Endothelial cell of umbilical vein (primary cell): ENCODE results near the gene NR2E3. TPM values are rescaled to one million over a fixed set of nuclear protein-coding genes. Genes with fewer than 3 reads are reported as not detected.

ENCODE experiments used
- BruUV-seq: library from RNA; stranded (reverse); fragments of 400-500 nt; replicated peaks from 2 replicates; lab custom pipeline; 2021; lab: Mats Ljungman, UMichigan
- CTCF ChIA-PET: fragments of 300-600, 350-600 bp; sonication (Branson Sonifier 250); formaldehyde crosslinking; loops from one replicate; lab custom pipeline; 2021; ENCODE audit warnings: antibody characterized with exemption, inconsistent platforms; lab: Charles Lee
- POLR2A ChIA-PET: fragments of 300-600, 350-600 bp; sonication (Branson Sonifier 250); formaldehyde crosslinking; loops from one replicate; lab custom pipeline; 2021; ENCODE audit warnings: antibody characterized with exemption, inconsistent platforms; lab: Charles Lee
- DNase-seq: peaks from one replicate; pipeline ENCODE4 v3.0.0-alpha.2; 2011; ENCODE audit warnings: low read depth, low spot score
- FAIRE-seq: peaks from 2 replicates; lab custom pipeline; 2011; peaks lifted over from hg19 to GRCh38; lab: Jason Lieb, UNC
- H2AFZ ChIP-seq: 2 replicates; pipeline ENCODE4 v1.6.0; 2012; ENCODE audit warnings: low read depth, low read length, control low read depth, inconsistent platforms
- H3K27ac ChIP-seq: 2 replicates; pipeline ENCODE4 v1.5.1; 2011; ENCODE audit warnings: low read depth, mild to moderate bottlenecking, control low read depth, low read length, moderate library complexity; ENCODE audit not compliant: insufficient read depth
- H3K27me3 ChIP-seq, 2 experiments: 2 replicates each; pipeline versions ENCODE4 v1.6.0 to v1.6.1; 2011; ENCODE audit warnings: low read length in 2 of 2, mixed read lengths in 1 of 2; ENCODE audit not compliant: control insufficient read depth in 2 of 2, insufficient read depth in 2 of 2
- H3K36me3 ChIP-seq, 2 experiments: 2 replicates in 1 of 2; 3 replicates in 1 of 2; pipeline ENCODE4 v1.5.1; 2011; ENCODE audit warnings: low read length in 2 of 2, mild to moderate bottlenecking in 1 of 2, moderate library complexity in 1 of 2; ENCODE audit not compliant: control insufficient read depth in 2 of 2, insufficient read depth in 2 of 2; ENCODE audit errors: extremely low read depth in 1 of 2
- H3K4me1 ChIP-seq: 3 replicates; pipeline ENCODE4 v1.5.1; 2011; ENCODE audit warnings: mild to moderate bottlenecking, low read length; ENCODE audit not compliant: control insufficient read depth, insufficient read depth; ENCODE audit errors: extremely low read depth
- H3K4me2 ChIP-seq: 2 replicates; pipeline ENCODE4 v1.6.1; 2011; ENCODE audit warnings: low read length, control low read depth, mixed read lengths; ENCODE audit not compliant: insufficient read depth
- H3K4me3 ChIP-seq, 3 experiments: fragments of 200-600 bp in 1 of 3; sonication (generic), shearing (Covaris generic) in 1 of 3; replicated peaks in 1 of 3; 2 replicates each; pipeline ENCODE4 v1.5.1; 2011 to 2016; ENCODE audit warnings: control low read depth in 3 of 3, low read length in 3 of 3, mild to moderate bottlenecking in 2 of 3, inconsistent platforms in 1 of 3, low read depth in 1 of 3, moderate library complexity in 1 of 3; ENCODE audit not compliant: insufficient read depth in 1 of 3
- H3K79me2 ChIP-seq: 2 replicates; pipeline ENCODE4 v1.6.0; 2012; ENCODE audit warnings: low read length, inconsistent platforms; ENCODE audit not compliant: control insufficient read depth, insufficient read depth
- H3K9ac ChIP-seq: replicated peaks from 2 replicates; pipeline ENCODE3; 2011; ENCODE audit warnings: low read length, control low read depth; ENCODE audit not compliant: insufficient read depth; ENCODE audit errors: extremely low read depth
- H3K9me1 ChIP-seq: replicated peaks from 3 replicates; pipeline ENCODE4 v1.6.0; 2011; ENCODE audit warnings: mild to moderate bottlenecking, low read length; ENCODE audit not compliant: control insufficient read depth, insufficient read depth; ENCODE audit errors: extremely low read depth
- H3K9me3 ChIP-seq: replicated peaks from 2 replicates; pipeline ENCODE4 v1.5.1; 2012; ENCODE audit warnings: low read length, inconsistent platforms; ENCODE audit not compliant: control insufficient read depth, insufficient read depth
- H4K20me1 ChIP-seq: replicated peaks from 2 replicates; pipeline ENCODE3; 2011; ENCODE audit warnings: mild to moderate bottlenecking, low read length; ENCODE audit not compliant: control insufficient read depth, insufficient read depth; ENCODE audit errors: extremely low read depth
- FOS ChIP-seq: IDR thresholded peaks from 2 replicates; pipeline ENCODE4 v1.6.1; 2011; ENCODE audit warnings: mild to moderate bottlenecking, low read length, moderate library complexity, borderline replicate concordance; ENCODE audit not compliant: insufficient read depth
- MYC ChIP-seq: IDR thresholded peaks from one replicate; pipeline ENCODE4 v1.6.1; 2011; ENCODE audit warnings: mild to moderate bottlenecking, low read depth, low read length
- POLR2AphosphoS5 ChIP-seq: IDR thresholded peaks from 2 replicates; pipeline ENCODE4 v1.6.1; 2012; ENCODE audit warnings: low read depth, mild to moderate bottlenecking, control low read depth, low read length, moderate library complexity; ENCODE audit not compliant: insufficient read depth
- dilution Hi-C: fragments of 300-500 bp; cut with MboI; formaldehyde crosslinking; loops from one replicate; pipeline ENCODE4 v1.15.0; 2019; ENCODE audit warnings: low sequenced_read_pairs; ENCODE audit not compliant: extremely low pct_ligation_motif_present
- intact Hi-C: fragments of 100-400 bp; cut with micrococcal nuclease; formaldehyde crosslinking; loops from one replicate; pipeline ENCODE4 v1.10.0; 2022
- polyA plus RNA-seq, 4 experiments: library from polyadenylated mRNA; depleted of rRNA in 3 of 4; stranded (reverse) in 3 of 4; unstranded in 1 of 4; fragments of >200 nt; gene quantifications; 2 replicates each; pipeline versions ENCODE4 v1.2.1 to v1.2.3, GENCODE V29; 2011 to 2012; ENCODE audit warnings: missing spikeins in 1 of 4
- total RNA-seq: library from RNA; stranded (reverse); gene quantifications from 2 replicates; pipeline ENCODE4 v1.2.3, GENCODE V29; 2021
- TF ChIP-seq, protein P1 (sequence below), 2 donors: IDR thresholded peaks; 1 replicate in 1 of 2; 2 replicates in 1 of 2; pipeline ENCODE4 v1.5.1; 2011; ENCODE audit warnings: low read length in 2 of 2, mild to moderate bottlenecking in 2 of 2, moderate library complexity in 2 of 2, control low read depth in 1 of 2, inconsistent platforms in 1 of 2, low read depth in 1 of 2; ENCODE audit not compliant: insufficient read depth in 1 of 2; ENCODE audit errors: extremely low read depth in 1 of 2

Gene NR2E3
- total and polyA plus RNA-seq, 2 donors (not counting 3 experiments of a cell fraction or from before 2014, with no cell fraction given), result 0.04 to 0.38 TPM

DNA sequence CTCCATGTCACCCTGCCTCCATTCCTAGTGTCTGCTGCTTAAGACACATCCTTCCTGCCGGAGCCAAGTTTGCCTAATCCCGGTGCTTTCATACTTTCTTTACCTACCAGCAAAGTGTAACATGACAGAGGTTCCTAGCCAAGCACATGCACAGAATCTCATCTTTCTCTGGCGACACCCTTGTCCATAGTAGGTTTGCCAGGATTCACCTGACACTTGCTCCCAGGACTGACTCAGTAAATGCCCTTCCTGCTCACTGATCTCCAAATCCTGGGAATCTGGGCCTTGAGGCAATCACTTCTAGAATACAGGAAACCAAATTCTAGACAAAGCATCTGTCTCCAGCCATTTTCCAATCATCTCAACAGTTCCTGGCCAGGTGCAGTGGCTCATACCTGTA lies 10.2 kb upstream of the NR2E3 start:
- no TSS peak for BruUV-seq
- Histone ChIP-seq H4K20me1 (no peaks in the 10 kb centered on the region), H3K4me3 (no peak overlapping the region)

More for the DNA sequence above, 10.2 kb upstream of the NR2E3 start:
- Histone ChIP-seq H3K27me3 (no peaks in the 10 kb centered on the region), H3K4me2 (no peak overlapping the region), H3K36me3 (no peaks in the 10 kb centered on the region), H3K4me1 (no peaks in the 10 kb centered on the region), H3K9me1 (no peaks in the 10 kb centered on the region), H2AFZ (no peak overlapping the region), H3K79me2 (no peaks in the 10 kb centered on the region), H3K9ac (no peak overlapping the region), H3K27ac (no peak overlapping the region), H3K9me3 (no peaks in the 10 kb centered on the region)
- FAIRE-seq (no peak), DNase-seq (no peak)
- intact Hi-C loops, result loop anchor here (2.0 to 5.0 kb wide), 5 partner anchors 149 to 825 kb away; no protein-coding TSS in a partner anchor
- dilution Hi-C loops, result no loop called here
- TF ChIP-seq POLR2AphosphoS5, result no peak
- TF ChIP-seq FOS, result no peak
- no peak for TF ChIP-seq MYC
- TF ChIP-seq, protein P1, sequence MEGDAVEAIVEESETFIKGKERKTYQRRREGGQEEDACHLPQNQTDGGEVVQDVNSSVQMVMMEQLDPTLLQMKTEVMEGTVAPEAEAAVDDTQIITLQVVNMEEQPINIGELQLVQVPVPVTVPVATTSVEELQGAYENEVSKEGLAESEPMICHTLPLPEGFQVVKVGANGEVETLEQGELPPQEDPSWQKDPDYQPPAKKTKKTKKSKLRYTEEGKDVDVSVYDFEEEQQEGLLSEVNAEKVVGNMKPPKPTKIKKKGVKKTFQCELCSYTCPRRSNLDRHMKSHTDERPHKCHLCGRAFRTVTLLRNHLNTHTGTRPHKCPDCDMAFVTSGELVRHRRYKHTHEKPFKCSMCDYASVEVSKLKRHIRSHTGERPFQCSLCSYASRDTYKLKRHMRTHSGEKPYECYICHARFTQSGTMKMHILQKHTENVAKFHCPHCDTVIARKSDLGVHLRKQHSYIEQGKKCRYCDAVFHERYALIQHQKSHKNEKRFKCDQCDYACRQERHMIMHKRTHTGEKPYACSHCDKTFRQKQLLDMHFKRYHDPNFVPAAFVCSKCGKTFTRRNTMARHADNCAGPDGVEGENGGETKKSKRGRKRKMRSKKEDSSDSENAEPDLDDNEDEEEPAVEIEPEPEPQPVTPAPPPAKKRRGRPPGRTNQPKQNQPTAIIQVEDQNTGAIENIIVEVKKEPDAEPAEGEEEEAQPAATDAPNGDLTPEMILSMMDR (IDR thresholded peaks at IDR 0.05; ENCODE audit: extremely low read depth in 1 of 2, insufficient read depth in 1 of 2, low read depth in 1 of 2, low read length in 2 of 2), result no peak
- POLR2A ChIA-PET, result no interaction called here
- CTCF ChIA-PET, result interaction anchor here (0.7 to 12.4 kb wide), 11 partner anchors 9 to 826 kb away, joined by 3 to 235 read pairs (median 5); no protein-coding TSS in a partner anchor
